HG03095 (cell line): ENCODE data around the gene SLC29A2.
"Not testable (repeated sequence)": the region's sequence is repeated elsewhere in the genome, so short reads cannot be mapped to it uniquely, and the experiment has no call there.

Source experiments
- ATAC-seq: cut with Tn5 transposase; IDR thresholded peaks from one replicate; pipeline ENCODE4 v1.9.1; 2021; ENCODE audit warnings: moderate library complexity; ENCODE audit not compliant: unreplicated experiment

SLC29A2 gene

GRCh38 chr11:66350560-66351235, 20.9 kb downstream of the SLC29A2 start:
- not testable (repeated sequence) for ATAC-seq

GRCh38 chr11:66349084-66349386, 22.5 kb downstream of the SLC29A2 start:
- no peak for ATAC-seq

- no peak for ATAC-seq
Measured at GRCh38 chr11:66347425-66348276, 23.9 kb downstream of the SLC29A2 start, which contains the start of gene B4GAT1. TSS of gene B4GAT1 (minus strand) at chr11:66347629. CDS start at chr11:66347545, 84 bp downstream.

GRCh38 chr11:66346476-66347424, 24.8 kb downstream of the SLC29A2 start:
- no peak for ATAC-seq

- ATAC-seq, result peak; percentile 1
Measured at GRCh38 chr11:66345316-66345649, 26.3 kb downstream of the SLC29A2 start.

GRCh38 chr11:66344550-66345315, 26.8 kb downstream of the SLC29A2 start, which contains the start of gene BRMS1:
TSS of gene BRMS1 (minus strand) at chr11:66345104. CDS start at chr11:66342234, 2,870 bp downstream.
- ATAC-seq, result peak; percentile 57

GRCh38 chr11:66343176-66343575, 28.4 kb downstream of the SLC29A2 start:
- no peak for ATAC-seq

- ATAC-seq, result no peak
Measured at GRCh38 chr11:66341502-66342126, 29.9 kb downstream of the SLC29A2 start.

- ATAC-seq, result no peak
Measured at GRCh38 chr11:66340596-66341501, 30.7 kb downstream of the SLC29A2 start.

GRCh38 chr11:66339686-66340483, 31.7 kb downstream of the SLC29A2 start:
- no peak for ATAC-seq

GRCh38 chr11:66339162-66339675, 32.3 kb downstream of the SLC29A2 start:
- ATAC-seq, result no peak

GRCh38 chr11:66338276-66339161, 33.0 kb downstream of the SLC29A2 start:
- ATAC-seq, result no peak

GRCh38 chr11:66337103-66337899, 34.3 kb downstream of the SLC29A2 start:
- no peak for ATAC-seq

GRCh38 chr11:66336234-66337102, 35.1 kb downstream of the SLC29A2 start, which contains the start of gene RIN1:
TSS of gene RIN1 (minus strand) at chr11:66336434. CDS start at chr11:66336402, 32 bp downstream.
- no peak for ATAC-seq
